HG03575 (cell line): ENCODE measurements around the gene RPA1.
"Not testable (repeated sequence)": the region's sequence is repeated elsewhere in the genome, so short reads cannot be mapped to it uniquely, and the experiment has no call there.

Experiments used
- ATAC-seq: cut with Tn5 transposase; IDR thresholded peaks from one replicate; pipeline ENCODE4 v1.9.1; 2021; ENCODE audit not compliant: unreplicated experiment, insufficient number of reproducible peaks, low FRiP score; ENCODE audit errors: extremely low read depth

Gene RPA1

DNA sequence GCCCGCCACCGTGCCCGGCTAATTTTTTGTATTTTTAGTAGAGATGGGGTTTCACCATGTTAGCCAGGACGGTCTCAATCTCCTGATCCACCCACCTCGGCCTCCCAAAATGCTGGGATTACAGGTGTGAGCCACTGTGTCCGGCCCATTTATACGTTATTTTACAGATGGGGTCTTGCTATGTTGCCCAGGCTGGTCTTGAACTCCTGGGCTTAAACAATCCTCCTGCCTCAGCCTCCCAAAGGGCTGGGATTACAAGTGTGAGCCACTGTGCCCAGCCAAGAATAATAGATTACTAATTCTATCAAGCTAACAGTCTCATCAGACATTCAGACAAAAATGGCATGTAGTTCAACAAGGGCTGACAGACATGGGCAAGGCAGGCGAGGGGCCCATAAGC is 20.0 kb upstream of the RPA1 start:
- ATAC-seq, result not testable (repeated sequence)

DNA sequence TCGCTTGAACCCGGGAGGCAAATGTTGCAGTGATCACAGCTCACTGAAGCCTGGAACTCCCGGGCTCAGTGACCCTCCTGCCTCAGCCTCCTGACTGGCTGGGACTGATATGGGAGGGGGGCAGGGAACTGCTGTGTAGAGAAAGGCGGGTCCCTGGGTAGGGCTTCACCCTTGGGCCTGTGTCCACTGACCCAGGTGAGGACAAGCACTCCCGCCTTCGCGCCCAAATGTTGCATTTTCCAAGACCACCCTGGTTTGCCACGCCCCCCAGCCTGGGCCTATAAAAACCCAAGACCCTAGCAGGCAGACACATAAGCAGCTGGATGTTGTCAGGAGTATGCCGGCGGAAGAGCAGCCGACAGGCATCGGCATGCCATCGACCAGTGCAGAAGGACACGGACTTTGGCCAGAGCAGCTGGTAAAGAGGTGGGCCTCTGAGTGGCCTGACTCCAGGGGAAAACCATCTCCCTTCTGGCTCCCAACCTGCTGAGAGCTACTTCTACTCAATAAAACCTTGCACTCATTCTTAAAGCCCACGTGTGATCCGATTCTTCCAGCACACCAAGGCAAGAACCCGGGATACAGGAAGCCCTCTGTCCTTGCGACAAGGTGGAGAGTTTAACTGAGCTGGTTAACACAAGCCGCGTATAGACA is 19.2 kb upstream of the RPA1 start:
- no peak for ATAC-seq

DNA sequence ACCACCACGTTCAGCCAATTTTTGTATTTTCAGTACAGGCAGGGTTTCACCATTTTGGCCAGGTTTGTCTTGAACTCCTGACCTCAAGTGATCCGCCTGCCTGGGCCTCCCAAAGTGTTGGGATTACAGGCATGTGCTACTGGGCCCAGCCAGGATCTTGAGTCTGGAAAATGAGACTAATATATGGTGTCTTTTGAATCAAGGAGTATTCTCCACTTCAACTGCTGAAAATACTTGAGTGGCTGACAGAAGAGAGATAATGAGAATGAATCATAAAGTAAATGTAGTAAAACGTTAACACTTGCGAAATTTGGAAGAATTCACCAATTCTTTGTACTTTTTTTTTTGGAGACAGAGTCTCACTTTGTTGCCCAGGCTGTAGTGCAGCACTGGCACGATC is 16.7 kb upstream of the RPA1 start:
- no peak for ATAC-seq

DNA sequence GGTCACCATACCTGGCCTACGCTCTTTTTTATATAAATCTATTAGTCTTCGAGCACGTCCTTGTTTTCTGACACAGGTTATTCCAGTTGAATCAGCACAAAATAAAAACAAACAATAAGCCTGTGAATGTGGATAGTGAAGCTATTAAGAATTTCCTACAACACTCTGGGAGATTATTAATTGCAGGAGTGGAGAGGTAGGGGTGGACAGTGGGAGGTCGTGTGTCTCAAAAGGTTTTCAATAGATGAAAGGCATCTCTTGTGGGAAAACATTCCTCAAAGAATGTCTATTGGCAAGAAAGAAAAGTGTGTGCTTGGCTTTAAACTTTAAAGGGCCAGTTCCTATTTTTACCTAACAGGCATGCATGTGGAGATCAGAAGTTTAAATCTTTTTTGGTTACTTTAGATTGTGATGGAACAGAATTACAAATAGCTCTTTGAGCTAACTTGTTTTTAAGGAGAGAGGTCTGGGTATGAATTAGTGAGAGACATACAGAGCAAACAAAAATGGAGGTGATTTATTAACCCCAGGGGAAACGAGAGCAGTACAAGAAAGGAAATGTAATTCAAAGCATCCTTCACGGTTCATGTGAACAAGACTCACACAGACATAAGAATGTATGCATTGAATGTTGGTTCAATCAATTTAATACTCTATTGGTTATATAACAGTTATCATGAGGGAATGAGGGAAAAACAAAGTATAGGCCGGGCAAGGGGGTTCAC is 9.1 kb upstream of the RPA1 start:
- ATAC-seq, result no peak

DNA sequence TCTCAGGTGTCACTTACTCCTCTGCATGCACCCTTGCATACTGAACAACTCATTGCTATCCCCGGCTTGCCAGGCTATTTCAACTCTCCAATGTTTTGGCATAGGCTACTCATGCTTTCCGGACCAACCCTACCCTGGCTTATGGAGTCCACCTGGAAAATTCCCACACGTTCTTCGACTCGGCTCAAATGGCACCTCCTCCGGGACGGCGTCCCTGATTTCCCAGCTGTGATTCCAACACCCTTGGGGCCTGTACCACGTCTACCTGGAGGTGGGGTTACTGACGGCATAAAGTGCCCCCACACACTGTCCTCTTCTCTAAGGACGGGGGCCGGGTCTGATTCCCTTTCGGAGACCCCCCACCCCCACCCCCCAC is 601 bp upstream of the RPA1 start:
- no peak for ATAC-seq

DNA sequence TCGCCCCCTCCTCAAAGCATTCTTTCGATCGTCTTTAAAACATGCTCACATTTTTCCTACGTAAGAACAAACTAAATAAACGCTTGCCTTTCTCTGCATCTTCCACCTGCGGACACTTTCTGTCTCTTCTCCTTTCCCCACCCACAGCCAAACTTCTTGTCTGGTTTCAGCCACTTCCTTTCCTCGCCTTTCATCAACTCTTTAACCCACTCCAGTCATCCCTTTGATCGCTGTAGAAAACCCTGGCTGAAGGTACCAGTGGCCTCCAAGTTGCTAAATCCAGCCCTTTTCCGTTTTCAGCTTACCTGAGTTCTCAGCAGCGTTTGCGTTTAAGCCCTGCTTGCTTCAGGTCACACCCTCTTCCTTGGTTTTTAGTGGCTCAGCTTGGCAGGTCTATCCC is 483 bp downstream of the RPA1 start:
- ATAC-seq, result no peak

DNA sequence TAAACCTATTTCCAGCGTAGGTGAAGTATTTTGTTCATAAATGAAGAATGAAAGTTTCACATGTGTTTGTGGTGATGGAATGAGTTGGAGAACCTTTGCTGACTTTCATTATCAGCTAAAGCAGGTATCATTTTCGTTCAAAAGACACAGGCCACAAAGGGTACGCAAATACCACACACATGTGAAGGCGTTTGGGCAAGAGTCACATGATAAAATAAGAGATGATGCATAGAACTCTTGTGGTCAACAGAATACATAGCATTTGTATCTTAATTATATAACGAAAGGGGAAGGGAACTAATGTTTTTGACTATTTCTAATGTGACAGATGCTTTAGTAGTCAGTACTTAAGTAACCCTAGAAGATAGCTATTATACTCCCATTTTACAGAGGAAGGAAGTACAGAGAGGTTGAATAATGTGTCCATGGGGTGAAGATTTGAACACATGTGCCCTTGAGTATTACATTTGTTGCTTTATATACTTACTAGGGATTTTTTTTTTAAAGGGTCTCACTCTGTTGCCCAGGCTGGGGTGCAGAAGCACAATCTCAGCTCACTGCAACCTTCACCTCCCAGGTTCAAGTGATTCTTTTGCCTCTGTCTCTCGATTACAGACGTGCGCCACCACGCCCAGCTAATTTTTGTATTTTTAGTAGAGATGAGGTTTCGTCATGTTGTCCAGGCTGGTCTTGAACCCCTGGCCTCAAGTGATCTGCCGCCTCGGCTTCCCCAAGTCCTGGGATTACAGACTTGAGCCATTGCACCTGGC is 4.8 kb downstream of the RPA1 start:
- ATAC-seq, result peak; percentile 35

DNA sequence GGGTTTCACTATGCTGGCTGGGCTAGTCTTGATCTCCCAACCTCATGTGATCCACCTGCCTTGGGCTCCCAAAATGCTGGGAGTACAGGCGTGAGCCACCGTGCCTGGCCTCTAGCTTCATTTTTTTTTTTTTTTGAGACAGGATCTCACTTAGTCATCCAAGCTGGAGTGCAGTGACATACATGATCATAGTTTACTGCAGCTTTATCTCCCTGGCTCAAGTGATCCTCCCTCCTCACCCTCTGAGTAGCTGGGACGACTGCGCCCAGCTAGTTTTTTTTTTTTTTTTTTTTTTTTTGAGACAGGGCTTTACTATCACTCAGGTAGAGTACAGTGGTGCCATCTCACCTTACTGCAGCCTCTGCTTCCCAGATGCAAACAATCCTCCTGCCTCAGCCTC is 9.7 kb downstream of the RPA1 start:
- no peak for ATAC-seq

DNA sequence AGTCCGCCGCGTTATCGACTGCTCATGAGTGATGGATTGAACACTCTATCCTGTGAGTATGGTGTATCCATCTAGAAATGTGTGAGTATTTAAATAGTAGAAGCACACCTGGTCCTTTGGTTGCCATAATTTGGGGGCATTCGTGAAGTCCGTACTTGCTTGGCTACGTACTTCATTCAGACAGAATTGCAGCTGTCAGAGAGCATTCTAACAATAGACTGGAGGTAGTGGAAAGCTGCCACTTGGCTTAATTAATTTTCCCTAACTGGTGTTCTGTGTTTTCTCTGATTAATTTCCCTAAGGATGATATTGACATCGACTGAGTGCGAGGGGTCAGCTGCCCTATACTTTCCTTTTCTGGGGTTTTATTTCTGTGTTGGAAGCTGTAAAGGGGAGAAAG is 14.1 kb downstream of the RPA1 start:
- no peak for ATAC-seq

DNA sequence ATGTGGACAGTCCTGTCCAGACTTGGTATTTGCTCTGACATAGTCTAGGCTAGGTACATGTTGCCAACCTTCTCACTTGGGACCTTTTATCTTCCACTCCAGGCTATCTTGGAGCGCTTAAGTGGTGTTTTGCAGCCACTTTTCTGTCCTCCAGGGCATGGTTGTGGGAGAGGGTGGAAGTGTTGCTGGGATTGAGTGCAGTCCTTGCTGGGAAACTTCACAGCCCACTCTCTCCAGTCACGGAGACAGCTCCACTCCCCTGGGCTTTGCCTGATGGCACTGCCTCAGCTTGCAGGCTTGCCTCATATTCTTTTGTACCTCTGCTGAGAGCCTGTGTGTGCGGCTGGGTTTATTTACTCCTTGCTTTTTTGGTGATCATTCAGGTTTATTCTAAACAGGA is 17.4 kb downstream of the RPA1 start:
- no peak for ATAC-seq

DNA sequence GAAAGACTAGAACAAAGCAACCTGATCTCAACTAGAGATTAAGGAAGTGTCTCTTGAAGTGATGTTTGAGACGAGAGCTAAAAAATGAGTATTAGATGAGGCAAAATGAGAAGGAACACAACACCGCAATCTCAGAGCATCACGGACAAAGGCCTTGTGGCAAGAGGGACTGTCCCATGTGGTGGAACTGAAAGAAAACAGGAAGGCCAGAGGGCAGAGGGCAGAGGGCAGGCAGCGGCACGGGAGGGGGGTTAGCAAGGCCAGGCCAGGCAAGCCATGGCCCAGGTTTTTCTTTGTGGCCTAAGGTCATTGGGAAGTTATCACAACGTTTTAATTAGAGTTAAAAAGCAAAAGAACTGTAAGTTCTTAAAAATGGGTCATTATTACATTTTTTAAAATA is 22.5 kb downstream of the RPA1 start:
- no peak for ATAC-seq

DNA sequence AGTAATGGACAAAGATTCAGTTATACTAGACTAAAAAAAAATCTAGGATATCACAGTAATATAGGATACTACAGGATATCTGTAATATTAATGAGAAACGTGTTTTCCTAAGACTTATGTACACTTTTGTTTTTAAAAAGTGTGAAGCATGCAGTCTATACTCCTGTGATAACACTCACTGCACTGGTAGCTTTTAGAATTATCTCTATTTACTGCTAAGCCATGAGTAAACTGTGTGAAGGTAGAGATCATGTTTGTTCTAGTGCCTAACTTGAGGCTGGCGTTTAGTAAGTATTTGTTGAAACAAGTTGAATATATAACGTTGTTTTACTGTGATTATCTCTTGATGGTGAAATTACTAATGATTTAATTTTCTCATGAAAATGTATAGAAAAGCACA is 23.9 kb downstream of the RPA1 start:
- ATAC-seq, result no peak

DNA sequence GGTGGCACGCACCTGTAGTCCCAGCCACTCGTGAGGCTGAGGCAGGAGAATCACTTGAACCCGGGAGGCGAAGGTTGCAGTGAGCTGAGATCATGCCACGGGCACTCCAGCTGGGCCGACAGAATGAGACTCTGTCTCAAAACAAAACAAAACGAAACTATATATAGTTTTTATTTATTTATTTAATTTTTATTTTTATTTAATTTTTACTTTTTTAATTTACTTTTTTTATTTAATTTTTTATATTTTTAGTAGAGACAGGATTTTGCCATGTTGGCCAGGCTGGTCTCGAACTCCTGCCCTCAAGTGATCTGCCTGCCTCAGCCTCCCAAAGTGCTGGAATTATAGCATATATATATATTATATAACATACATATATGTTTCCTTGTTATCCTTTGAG is 26.7 kb downstream of the RPA1 start:
- ATAC-seq, result not testable (repeated sequence)

DNA sequence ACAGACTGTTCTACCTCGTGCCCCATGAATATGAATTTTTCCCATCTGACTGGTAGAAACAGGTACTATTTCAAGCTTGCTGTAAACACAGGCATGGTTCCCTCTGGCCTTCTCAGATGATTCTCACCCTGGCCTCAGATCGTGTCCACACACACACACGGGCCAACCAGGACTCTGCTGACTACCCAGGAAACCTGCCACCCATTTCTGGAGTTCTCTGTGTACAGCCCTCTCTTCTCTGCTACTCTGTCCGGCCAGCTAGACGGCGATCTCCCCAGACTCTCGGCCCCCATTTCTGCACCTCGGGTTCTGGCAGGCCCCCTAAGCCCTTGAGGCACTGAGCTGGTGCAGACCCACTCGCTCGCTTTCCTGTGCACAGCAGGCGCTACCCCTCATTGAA is 31.2 kb downstream of the RPA1 start:
- ATAC-seq, result no peak

DNA sequence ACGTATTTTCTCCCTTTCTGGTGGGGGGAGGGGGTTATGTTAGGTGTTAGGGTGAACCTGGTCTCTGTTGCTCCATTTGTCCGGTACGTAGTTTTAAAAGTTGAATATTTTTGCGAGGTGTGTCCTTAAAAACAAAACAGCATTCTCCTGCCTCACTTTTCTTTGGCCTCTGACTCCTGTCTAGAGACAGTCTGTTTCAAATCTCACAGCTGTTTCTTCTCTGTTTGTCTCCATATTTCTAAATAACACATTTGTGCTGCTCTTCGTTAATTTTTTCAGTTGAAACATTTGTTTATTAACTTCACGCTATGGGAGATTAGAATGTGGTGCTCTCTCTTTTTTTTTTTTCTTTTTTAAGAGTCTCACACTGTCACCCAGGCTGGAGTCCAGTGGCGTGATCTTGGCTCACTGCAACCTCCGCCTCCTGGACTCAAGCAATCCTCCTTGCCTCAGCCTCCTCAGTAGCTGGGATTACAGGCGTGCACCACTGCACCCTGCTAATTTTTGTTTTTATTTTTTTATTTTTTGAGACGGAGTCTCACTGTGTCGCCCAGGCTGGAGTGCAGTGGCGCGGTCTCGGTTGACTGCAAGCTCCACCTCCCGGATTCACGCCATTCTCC is 31.7 kb downstream of the RPA1 start:
- no peak for ATAC-seq

DNA sequence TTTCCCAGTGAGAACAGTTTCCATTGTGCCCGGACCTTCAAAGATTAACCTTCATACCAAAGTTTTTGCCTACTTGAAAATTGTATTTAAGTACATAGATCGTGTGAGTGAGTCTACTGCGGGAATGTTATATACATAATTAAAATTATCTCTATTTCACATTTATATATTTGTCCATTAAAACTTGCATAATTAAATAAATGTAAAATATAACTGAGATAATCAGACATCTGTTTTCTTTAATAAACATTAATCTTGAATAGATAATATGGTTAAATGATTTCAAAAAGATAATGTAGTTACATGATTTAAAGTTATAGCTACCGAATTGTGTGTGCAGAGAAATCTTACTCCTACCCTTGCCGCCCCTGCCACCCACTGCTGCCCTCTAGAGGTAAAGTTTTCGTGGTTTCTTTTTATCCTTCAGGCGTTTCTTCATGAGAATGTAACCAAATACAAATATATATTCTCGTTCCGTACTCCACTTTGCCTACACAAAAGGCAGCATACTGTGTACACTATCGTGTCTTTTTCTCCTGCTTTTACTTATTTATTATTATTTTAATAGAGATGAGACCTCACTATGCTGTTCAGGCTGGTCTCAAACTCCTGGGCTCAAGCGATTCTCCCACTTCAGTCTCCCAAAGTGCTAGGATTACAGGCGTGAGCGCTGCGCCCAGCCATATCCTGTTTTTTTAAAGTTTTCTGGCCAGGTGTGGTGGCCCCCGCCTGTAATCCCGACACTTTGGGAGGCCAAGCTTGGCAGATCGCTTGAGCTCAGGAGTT is 35.6 kb downstream of the RPA1 start:
- no peak for ATAC-seq

DNA sequence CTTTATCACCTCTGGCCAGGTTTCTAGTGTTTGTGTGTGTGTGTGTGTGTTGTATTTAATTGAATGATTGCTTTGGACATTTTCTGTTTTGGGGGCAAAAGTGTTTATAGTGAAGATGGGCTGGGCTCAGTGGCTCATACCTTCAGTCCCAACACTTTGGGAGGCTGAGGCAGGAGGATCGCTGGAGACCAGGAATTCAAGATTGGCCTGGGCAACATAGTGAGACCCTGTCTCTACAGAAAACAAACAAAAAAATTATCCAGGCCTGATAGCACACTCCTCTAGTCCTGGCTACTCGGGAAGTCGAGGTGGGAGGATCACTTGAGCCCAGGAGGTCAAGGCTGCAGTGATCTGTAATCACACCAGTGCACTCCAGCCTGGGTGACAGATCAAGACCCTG is 37.5 kb downstream of the RPA1 start:
- no peak for ATAC-seq

DNA sequence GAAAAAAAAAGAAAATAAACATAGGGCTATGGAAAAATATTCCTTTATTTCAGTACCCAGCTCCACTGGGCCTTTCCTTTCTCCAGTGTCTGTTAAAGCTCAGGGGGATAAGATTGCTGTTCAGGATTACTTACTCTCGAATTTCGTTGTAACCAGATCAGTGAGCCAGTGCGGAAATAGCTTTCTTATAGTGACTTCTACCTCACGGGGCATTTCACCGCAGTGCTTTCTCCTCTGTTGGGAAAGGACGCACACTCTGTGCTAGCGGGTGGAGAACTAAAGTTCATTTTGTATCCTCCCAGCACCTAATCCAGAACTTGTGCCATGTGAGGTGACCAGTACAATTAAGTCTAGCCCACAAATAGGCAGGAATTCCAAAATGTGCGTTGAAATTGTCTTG is 38.3 kb downstream of the RPA1 start:
- no peak for ATAC-seq

DNA sequence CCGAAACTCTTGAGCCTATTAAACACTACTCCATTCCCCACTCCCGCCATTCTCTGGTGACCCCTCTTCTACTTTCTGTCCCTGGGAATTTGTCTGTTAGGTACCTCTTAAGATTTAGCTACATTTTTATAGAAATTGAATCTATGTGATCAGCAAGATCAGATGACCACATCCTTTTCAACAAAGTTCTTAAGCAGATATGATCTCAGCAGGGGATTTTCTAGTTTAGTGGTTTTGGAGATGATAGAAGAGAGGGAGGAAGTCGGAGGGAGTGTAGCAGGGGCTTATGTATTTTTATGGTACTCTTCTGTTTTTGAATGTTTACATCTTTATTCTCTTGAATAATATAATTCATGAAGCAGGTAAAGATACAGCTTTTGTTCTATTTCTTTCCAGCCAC is 40.8 kb downstream of the RPA1 start:
- no peak for ATAC-seq
